ENCODE measurements around the gene TEAD1.

GRCh38 chr11:12675951-12676711 lies 1.9 kb downstream of the TEAD1 start:
- TF ChIP-seq CTCF (IDR thresholded peaks at IDR 0.05), result no peak
- TF ChIP-seq POLR2A (IDR thresholded peaks at IDR 0.05), result peak in 1 of 2 donors; percentile 25
